GM12865 (cell line): ENCODE results near the gene PTPRJ.

Experiments used
- DNase-seq: peaks from one replicate; pipeline ENCODE4 v3.0.0; 2010; ENCODE audit warnings: low read depth
- H3K4me3 ChIP-seq: 2 replicates; pipeline ENCODE4 v1.5.1; 2011; ENCODE audit warnings: mild to moderate bottlenecking, low read depth, low read length, control low read depth
- TF ChIP-seq, protein P1 (sequence below): IDR thresholded peaks from 2 replicates; pipeline ENCODE4 v1.5.1; 2011; ENCODE audit warnings: low read length, control low read depth, low read depth, inconsistent platforms; ENCODE audit not compliant: insufficient read depth; ENCODE audit errors: missing control alignments

Gene PTPRJ

DNA sequence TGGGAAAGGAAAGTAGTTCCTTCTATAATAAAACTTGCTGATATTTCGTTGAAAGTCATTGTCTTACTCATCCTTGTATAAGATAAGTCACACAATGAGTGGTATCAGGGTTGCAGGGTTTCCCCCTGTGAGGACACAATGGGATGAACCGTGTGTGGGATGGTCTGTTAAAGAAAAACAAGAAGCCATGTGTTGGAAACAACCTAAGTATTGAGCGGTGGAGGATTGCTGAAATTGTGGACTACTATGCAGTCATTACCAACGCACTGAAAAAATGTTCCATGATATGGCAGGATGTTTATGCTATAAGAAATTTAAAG is 28.6 kb downstream of the PTPRJ start:
- no peak overlapping the region for H3K4me3 ChIP-seq
- peak; percentile 84 for DNase-seq
- TF ChIP-seq, protein P1, sequence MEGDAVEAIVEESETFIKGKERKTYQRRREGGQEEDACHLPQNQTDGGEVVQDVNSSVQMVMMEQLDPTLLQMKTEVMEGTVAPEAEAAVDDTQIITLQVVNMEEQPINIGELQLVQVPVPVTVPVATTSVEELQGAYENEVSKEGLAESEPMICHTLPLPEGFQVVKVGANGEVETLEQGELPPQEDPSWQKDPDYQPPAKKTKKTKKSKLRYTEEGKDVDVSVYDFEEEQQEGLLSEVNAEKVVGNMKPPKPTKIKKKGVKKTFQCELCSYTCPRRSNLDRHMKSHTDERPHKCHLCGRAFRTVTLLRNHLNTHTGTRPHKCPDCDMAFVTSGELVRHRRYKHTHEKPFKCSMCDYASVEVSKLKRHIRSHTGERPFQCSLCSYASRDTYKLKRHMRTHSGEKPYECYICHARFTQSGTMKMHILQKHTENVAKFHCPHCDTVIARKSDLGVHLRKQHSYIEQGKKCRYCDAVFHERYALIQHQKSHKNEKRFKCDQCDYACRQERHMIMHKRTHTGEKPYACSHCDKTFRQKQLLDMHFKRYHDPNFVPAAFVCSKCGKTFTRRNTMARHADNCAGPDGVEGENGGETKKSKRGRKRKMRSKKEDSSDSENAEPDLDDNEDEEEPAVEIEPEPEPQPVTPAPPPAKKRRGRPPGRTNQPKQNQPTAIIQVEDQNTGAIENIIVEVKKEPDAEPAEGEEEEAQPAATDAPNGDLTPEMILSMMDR: no peak

DNA sequence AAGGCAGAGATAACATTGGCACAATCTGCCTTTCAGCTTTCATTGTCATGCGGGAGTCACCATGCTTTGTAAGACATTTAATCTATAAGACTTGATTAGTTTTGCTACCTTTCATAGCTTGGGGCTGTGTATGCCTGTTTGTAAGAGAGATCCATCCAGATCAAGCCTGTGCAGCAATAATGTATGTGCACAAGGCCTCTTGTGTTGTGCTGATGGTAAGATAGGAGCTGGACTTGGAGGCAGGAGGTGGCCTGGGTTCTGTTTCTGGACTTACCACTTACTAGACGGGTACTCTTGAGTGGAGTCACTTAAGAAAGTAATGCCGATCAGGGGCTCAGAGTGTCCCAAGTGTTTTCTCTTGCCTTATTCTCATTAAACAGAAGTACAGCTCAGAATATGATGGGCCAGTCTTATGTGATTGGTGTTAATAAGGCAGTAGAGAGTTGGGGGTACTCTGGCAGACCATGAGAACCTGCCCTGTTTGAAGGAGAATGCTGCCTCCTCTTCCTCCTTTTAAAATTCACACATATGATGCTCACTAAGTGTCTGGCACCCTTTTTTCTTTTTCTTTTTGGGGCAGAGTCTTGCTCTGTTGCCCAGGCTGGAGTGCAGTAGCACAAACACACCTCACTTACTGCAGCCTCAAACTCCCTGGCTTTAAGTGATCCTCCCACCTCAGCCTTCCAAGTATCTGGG is 30.9 kb downstream of the PTPRJ start:
- no peak for DNase-seq
- no peak overlapping the region for H3K4me3 ChIP-seq
- TF ChIP-seq, protein P1: no peak

DNA sequence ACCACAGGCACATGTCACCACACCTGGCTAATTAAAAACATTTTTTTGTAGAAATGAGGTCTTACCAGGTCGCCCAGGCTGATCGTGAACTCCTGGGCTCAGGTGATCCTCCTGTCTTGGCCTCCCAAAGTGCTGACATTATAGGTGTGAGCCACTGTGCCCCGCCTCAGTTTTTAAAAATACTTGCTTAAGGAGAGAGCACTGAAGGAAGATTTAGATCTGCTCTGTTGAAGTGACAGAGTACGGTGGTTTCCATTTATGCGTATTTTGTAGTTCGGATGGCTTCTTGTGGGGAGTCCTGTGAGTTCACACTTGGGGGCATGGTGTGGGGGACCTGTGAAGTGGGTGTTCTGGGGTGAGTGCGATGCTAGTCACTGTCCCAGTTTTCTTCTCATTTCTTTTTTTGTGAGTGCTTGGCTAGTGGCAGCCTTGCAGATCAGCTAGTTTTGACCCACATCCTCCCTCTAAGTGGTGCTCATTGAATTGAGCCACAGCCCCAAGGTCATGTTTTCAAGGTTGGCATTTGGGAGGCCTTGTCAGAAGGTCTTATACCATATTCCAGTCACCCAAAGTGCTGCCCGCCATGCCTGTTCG is 31.5 kb downstream of the PTPRJ start:
- H3K4me3 ChIP-seq: no peak overlapping the region
- DNase-seq: no peak
- TF ChIP-seq, protein P1: no peak

DNA sequence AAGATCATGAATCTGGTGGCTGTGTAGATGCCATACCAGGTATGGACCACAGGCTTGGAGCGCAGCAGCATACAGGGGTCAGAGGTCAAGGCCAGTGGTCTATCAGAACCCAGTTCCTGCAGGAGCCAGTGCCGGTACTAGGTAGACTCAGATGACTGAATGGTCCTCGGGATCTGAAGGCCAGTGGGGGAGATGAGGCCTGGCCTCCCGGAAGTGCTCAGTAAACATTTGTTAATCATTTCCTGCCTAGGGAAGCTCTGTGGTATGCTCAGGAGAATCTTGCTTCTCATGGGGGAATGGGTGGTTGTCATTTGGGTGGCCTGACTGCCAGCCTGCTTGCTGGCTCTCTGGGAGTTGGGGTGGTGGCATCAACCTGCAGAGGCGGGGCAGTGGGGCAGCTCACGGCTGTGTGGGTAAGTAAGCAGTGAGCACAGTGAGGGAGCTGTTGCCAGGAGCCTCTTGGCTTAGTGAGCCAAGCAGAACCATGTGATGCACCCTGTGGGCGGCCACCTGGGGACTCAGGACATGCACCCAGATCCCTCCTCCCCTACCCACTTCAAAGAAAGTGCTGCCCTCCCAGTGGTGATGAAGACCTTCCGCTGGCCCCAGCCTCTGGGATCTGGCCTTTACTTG is 33.0 kb downstream of the PTPRJ start:
- DNase-seq: peak; percentile 40
- TF ChIP-seq, protein P1: no peak
- no peak overlapping the region for H3K4me3 ChIP-seq

- DNase-seq: no peak
- H3K4me3 ChIP-seq: no peak overlapping the region
- TF ChIP-seq, protein P1: no peak
These were observed 34.6 kb downstream of the PTPRJ start for GRCh38 chr11:48014917-48015316.

- no peak for DNase-seq
- H3K4me3 ChIP-seq: no peak overlapping the region
- TF ChIP-seq, protein P1: no peak
These were observed 36.9 kb downstream of the PTPRJ start for GRCh38 chr11:48017105-48017830.
